GM19324 (cell line): ENCODE data around the gene FGF2.

Experiments
- ATAC-seq: cut with Tn5 transposase; IDR thresholded peaks from one replicate; pipeline ENCODE4 v1.9.1; 2021; ENCODE audit warnings: mild to moderate bottlenecking, moderate library complexity; ENCODE audit not compliant: unreplicated experiment, low FRiP score

Gene FGF2

GRCh38 chr4:122882857-122883735, 56.5 kb downstream of the FGF2 start:
- no peak for ATAC-seq

GRCh38 chr4:122884499-122884898, 57.9 kb downstream of the FGF2 start:
- no peak for ATAC-seq

GRCh38 chr4:122889726-122890125, 63.1 kb downstream of the FGF2 start:
- no peak for ATAC-seq

- no peak for ATAC-seq
These were observed 63.6 kb downstream of the FGF2 start for GRCh38 chr4:122890147-122890795.

- ATAC-seq: no peak
These were observed 68.2 kb downstream of the FGF2 start for GRCh38 chr4:122894827-122895226.

- ATAC-seq: no peak
These were observed 68.8 kb downstream of the FGF2 start for GRCh38 chr4:122895336-122895995.

- no peak for ATAC-seq
These were observed 69.6 kb downstream of the FGF2 start for GRCh38 chr4:122896270-122896669.

- no peak for ATAC-seq
These were observed 71.9 kb downstream of the FGF2 start for GRCh38 chr4:122898370-122899150.

- no peak for ATAC-seq
These were observed 73.1 kb downstream of the FGF2 start for GRCh38 chr4:122899682-122900081.

GRCh38 chr4:122900314-122900713, 73.7 kb downstream of the FGF2 start:
- no peak for ATAC-seq

- ATAC-seq: no peak
These were observed 74.8 kb downstream of the FGF2 start for GRCh38 chr4:122901247-122902010.

- no peak for ATAC-seq
These were observed 77.2 kb downstream of the FGF2 start for GRCh38 chr4:122903766-122904288.

- no peak for ATAC-seq
These were observed 80.3 kb downstream of the FGF2 start for GRCh38 chr4:122906859-122907305.

- no peak for ATAC-seq
These were observed 81.6 kb downstream of the FGF2 start for GRCh38 chr4:122908223-122908622.

GRCh38 chr4:122909683-122910082, 83.1 kb downstream of the FGF2 start:
- ATAC-seq: no peak

- ATAC-seq: no peak
These were observed 85.0 kb downstream of the FGF2 start for GRCh38 chr4:122911588-122911987.

- no peak for ATAC-seq
These were observed 86.4 kb downstream of the FGF2 start for GRCh38 chr4:122912810-122913575.

GRCh38 chr4:122914292-122914904, 87.8 kb downstream of the FGF2 start:
- ATAC-seq: peak; percentile 69
